Ovary (tissue), 3 donors: ENCODE measurements around the gene FOXI3.

ENCODE experiments used
- POLR2A ChIP-seq: fragments of 450-650 bp; IDR thresholded peaks from one replicate; pipeline ENCODE4 v1.6.1; 2017; ENCODE audit warnings: antibody characterized with exemption, mild to moderate bottlenecking, moderate library complexity
- TF ChIP-seq, protein P1 (sequence below), 3 donors: fragments of 450-650 bp in 2 of 3; fragments of 200-600 bp in 1 of 3; IDR thresholded peaks; one replicate each; pipeline versions ENCODE4 v1.5.1 to v1.8.0; 2016 to 2022; ENCODE audit warnings: antibody characterized with exemption in 3 of 3, mild to moderate bottlenecking in 1 of 3
- donor health status: DM: no; HTN: no; CAD: no.

DNA sequence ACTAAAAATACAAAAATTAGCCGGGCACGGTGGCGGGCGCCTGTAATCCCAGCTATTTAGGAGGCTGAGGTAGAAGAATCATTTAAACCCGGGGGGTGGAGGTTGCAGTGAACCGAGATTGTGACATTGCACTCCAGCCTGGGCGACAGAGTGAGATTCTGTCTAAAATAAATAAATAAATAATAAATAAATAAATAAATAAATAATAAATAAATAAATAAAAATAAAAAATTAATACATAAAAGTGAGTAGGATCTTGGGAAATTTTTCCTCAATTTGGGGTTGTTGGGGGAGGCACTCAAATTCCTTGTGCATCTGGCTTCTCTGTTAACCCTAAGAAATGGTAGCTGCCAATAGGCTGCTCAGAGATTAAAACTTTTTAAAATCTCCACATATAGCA lies 20.3 kb upstream of the FOXI3 start:
- TF ChIP-seq, protein P1, sequence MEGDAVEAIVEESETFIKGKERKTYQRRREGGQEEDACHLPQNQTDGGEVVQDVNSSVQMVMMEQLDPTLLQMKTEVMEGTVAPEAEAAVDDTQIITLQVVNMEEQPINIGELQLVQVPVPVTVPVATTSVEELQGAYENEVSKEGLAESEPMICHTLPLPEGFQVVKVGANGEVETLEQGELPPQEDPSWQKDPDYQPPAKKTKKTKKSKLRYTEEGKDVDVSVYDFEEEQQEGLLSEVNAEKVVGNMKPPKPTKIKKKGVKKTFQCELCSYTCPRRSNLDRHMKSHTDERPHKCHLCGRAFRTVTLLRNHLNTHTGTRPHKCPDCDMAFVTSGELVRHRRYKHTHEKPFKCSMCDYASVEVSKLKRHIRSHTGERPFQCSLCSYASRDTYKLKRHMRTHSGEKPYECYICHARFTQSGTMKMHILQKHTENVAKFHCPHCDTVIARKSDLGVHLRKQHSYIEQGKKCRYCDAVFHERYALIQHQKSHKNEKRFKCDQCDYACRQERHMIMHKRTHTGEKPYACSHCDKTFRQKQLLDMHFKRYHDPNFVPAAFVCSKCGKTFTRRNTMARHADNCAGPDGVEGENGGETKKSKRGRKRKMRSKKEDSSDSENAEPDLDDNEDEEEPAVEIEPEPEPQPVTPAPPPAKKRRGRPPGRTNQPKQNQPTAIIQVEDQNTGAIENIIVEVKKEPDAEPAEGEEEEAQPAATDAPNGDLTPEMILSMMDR (IDR thresholded peaks at IDR 0.05): no peak
- TF ChIP-seq POLR2A: no peak
